ENCODE measurements around the gene CTSA. TPM values are rescaled to one million over a fixed set of nuclear protein-coding genes. Genes with fewer than 3 reads are reported as not detected.
"Not testable (repeated sequence)": the region's sequence is repeated elsewhere in the genome, so short reads cannot be mapped to it uniquely, and the experiment has no call there.

CTSA gene
- total and polyA plus RNA-seq, 4 experiments from 2014 or later, result 102 to 165 (median 123) TPM

- Mint-ChIP-seq H3K36me3 (no peaks in the 10 kb centered on the region), H3K4me3 (no peak overlapping the region), H3K27ac (no peak overlapping the region), H3K4me1 (peaks cover 0 to 4% (median 2%) of the 10 kb centered on the region in 4 donors), H3K9me3 (no peaks in the 10 kb centered on the region), H3K27me3 (peaks cover under 1 to 2% of the 10 kb centered on the region in 2 donors)
- ChIA-PET POLR2A (ENCODE audit: partially characterized antibody) (interaction anchor here (0.7 to 2.5 kb wide), 3 partner anchors 8 to 22 kb away, joined by 3 to 13 read pairs (median 3); partner anchors contain the start of gene PCIF1), CTCF (ENCODE audit: partially characterized antibody) (interaction anchor here (1.0 kb wide), 1 partner anchor 44 kb away, joined by 4 read pairs; no protein-coding TSS in a partner anchor)
- Histone ChIP-seq H3K27me3 (ENCODE audit: insufficient read depth, low read length) (no peaks in the 10 kb centered on the region), H3K4me3 (ENCODE audit: low read length in 2 of 2) (no peak overlapping the region), H3K9me3 (ENCODE audit: control insufficient read depth in 1 of 2, low read length in 2 of 2) (no peaks in the 10 kb centered on the region), H3K27ac (ENCODE audit: low read depth, low read length) (no peak overlapping the region), H3K4me1 (ENCODE audit: insufficient read depth, low read length) (peaks cover 4% of the 10 kb centered on the region), H3K36me3 (ENCODE audit: insufficient read depth, low read length) (no peaks in the 10 kb centered on the region)
- DNase-seq, result no peak
- intact Hi-C loops (cut with micrococcal nuclease), result no loop called here
These were observed 35.6 kb downstream of the CTSA start for GRCh38 chr20:45926731-45927070.

GRCh38 chr20:45927071-45927878 lies 36.1 kb downstream of the CTSA start:
- Histone ChIP-seq H3K36me3 (ENCODE audit: insufficient read depth, low read length) (no peaks in the 10 kb centered on the region), H3K9me3 (ENCODE audit: control insufficient read depth in 1 of 2, low read length in 2 of 2) (no peaks in the 10 kb centered on the region), H3K27me3 (ENCODE audit: insufficient read depth, low read length) (no peaks in the 10 kb centered on the region), H3K4me3 (ENCODE audit: low read length in 2 of 2) (no peak overlapping the region), H3K27ac (ENCODE audit: low read depth, low read length) (no peak overlapping the region), H3K4me1 (ENCODE audit: insufficient read depth, low read length) (peaks cover 4% of the 10 kb centered on the region)
- Mint-ChIP-seq H3K36me3 (no peaks in the 10 kb centered on the region), H3K4me3 (no peak overlapping the region), H3K27ac (peak overlapping the region in 2 of 7 donors; percentile 24 to 68), H3K4me1 (peaks cover 0 to 4% (median 2%) of the 10 kb centered on the region in 4 donors), H3K9me3 (no peaks in the 10 kb centered on the region), H3K27me3 (no peaks in the 10 kb centered on the region)
- intact Hi-C loops (cut with micrococcal nuclease), result no loop called here
- ChIA-PET POLR2A (ENCODE audit: partially characterized antibody) (interaction anchor here (0.7 to 3.2 kb wide), 4 partner anchors 17 to 57 kb away, joined by 3 to 11 read pairs (median 4); partner anchors contain the start of genes CTSA and NEURL2), CTCF (ENCODE audit: partially characterized antibody) (interaction anchor here (1.0 to 1.1 kb wide), 2 partner anchors 43 to 102 kb away, joined by 3 to 4 read pairs; no protein-coding TSS in a partner anchor)
- no peak for DNase-seq

- H3K9me3 Mint-ChIP-seq; H3K9me3 ChIP-seq (ENCODE audit: control insufficient read depth in 1 of 2, low read length in 2 of 2); H3K27ac ChIP-seq (ENCODE audit: low read depth, low read length); H3K27me3 ChIP-seq (ENCODE audit: insufficient read depth, low read length); H3K36me3 ChIP-seq (ENCODE audit: insufficient read depth, low read length); intact Hi-C loops (cut with micrococcal nuclease); H3K4me3 Mint-ChIP-seq; DNase-seq; H3K27me3 Mint-ChIP-seq; H3K4me3 ChIP-seq (ENCODE audit: low read length in 2 of 2): not testable (repeated sequence)
- Mint-ChIP-seq H3K36me3 (peaks cover 0 to 17% of the 10 kb centered on the region in 2 donors), H3K4me1 (peaks cover 9 to 26% (median 17%) of the 10 kb centered on the region in 4 donors), H3K27ac (peak overlapping the region in 1 of 7 donors; percentile 18)
- H3K4me1 ChIP-seq (ENCODE audit: insufficient read depth, low read length), result peaks cover 16% of the 10 kb centered on the region
- CTCF ChIA-PET (ENCODE audit: partially characterized antibody), result interaction anchor here (0.8 kb wide), 1 partner anchor 92 kb away, joined by 8 read pairs; no protein-coding TSS in a partner anchor
- POLR2A ChIA-PET (ENCODE audit: partially characterized antibody), result interaction anchor here (0.7 kb wide), 1 partner anchor 107 kb away, joined by 3 read pairs; no protein-coding TSS in a partner anchor
These were observed 40.5 kb downstream of the CTSA start for GRCh38 chr20:45931680-45932079.

- Mint-ChIP-seq H3K9me3 (no peaks in the 10 kb centered on the region), H3K27ac (peak overlapping the region; percentile 96 to 98 (median 97)), H3K4me1 (peaks cover 13 to 43% (median 29%) of the 10 kb centered on the region in 4 donors), H3K36me3 (peaks cover 13 to 31% of the 10 kb centered on the region in 2 donors), H3K4me3 (peak overlapping the region; percentile 95 to 98 (median 97)), H3K27me3 (no peaks in the 10 kb centered on the region)
- Histone ChIP-seq H3K9me3 (ENCODE audit: control insufficient read depth in 1 of 2, low read length in 2 of 2) (no peaks in the 10 kb centered on the region), H3K27ac (ENCODE audit: low read depth, low read length) (peak overlapping the region; percentile 99), H3K36me3 (ENCODE audit: insufficient read depth, low read length) (peaks cover 19% of the 10 kb centered on the region), H3K4me1 (ENCODE audit: insufficient read depth, low read length) (peaks cover 34% of the 10 kb centered on the region), H3K27me3 (ENCODE audit: insufficient read depth, low read length) (no peaks in the 10 kb centered on the region), H3K4me3 (ENCODE audit: low read length in 2 of 2) (peak overlapping the region; percentile 81 to 83)
- CTCF ChIA-PET (ENCODE audit: partially characterized antibody), result interaction anchor here (0.7 to 8.7 kb wide), 18 partner anchors 9 to 134 kb away, joined by 3 to 91 read pairs (median 4); partner anchors contain the start of genes ACOT8, ZNF335, ZSWIM1 and ZSWIM3
- intact Hi-C loops (cut with micrococcal nuclease), result loop anchor here (1.0 kb wide), 2 partner anchors 39 to 142 kb away; partner anchors contain the start of genes DNTTIP1, WFDC3 and ZNF335
- DNase-seq, result peak; percentile 50 to 70 (median 56)
- POLR2A ChIA-PET (ENCODE audit: partially characterized antibody), result interaction anchor here (0.6 to 7.4 kb wide), 20 partner anchors 8 to 571 kb away, joined by 3 to 245 read pairs (median 16); partner anchors contain the start of genes ACOT8, CTSA, DNTTIP1 and NEURL2
These were observed 42.3 kb downstream of the CTSA start for GRCh38 chr20:45933266-45934045.

GRCh38 chr20:45934046-45934585 lies 43.0 kb downstream of the CTSA start:
- Histone ChIP-seq H3K27ac (ENCODE audit: low read depth, low read length) (peak overlapping the region; percentile 99), H3K27me3 (ENCODE audit: insufficient read depth, low read length) (no peaks in the 10 kb centered on the region), H3K4me3 (ENCODE audit: low read length in 2 of 2) (peak overlapping the region; percentile 81 to 83), H3K36me3 (ENCODE audit: insufficient read depth, low read length) (peaks cover 25% of the 10 kb centered on the region), H3K4me1 (ENCODE audit: insufficient read depth, low read length) (peaks cover 35% of the 10 kb centered on the region), H3K9me3 (ENCODE audit: control insufficient read depth in 1 of 2, low read length in 2 of 2) (no peaks in the 10 kb centered on the region)
- peak overlapping the region; percentile 96 to 98 (median 97) for H3K27ac Mint-ChIP-seq
- peak overlapping the region; percentile 95 to 98 (median 97) for H3K4me3 Mint-ChIP-seq
- peaks cover 15 to 37% of the 10 kb centered on the region in 2 donors for H3K36me3 Mint-ChIP-seq
- peak in 1 of 5 donors; percentile 62 for DNase-seq
- no peaks in the 10 kb centered on the region for H3K27me3 Mint-ChIP-seq
- H3K4me1 Mint-ChIP-seq, result peaks cover 13 to 43% (median 30%) of the 10 kb centered on the region in 4 donors
- ChIA-PET CTCF (ENCODE audit: partially characterized antibody) (interaction anchor here (0.7 to 8.7 kb wide), 16 partner anchors 10 to 135 kb away, joined by 3 to 91 read pairs (median 4); partner anchors contain the start of genes ACOT8, ZNF335, ZSWIM1 and ZSWIM3), POLR2A (ENCODE audit: partially characterized antibody) (interaction anchor here (0.8 to 7.4 kb wide), 33 partner anchors 9 to 571 kb away, joined by 3 to 245 read pairs (median 7); partner anchors contain the start of genes ACOT8, CTSA, DNTTIP1 and ELMO2)
- no peaks in the 10 kb centered on the region for H3K9me3 Mint-ChIP-seq
- intact Hi-C loops (cut with micrococcal nuclease), result loop anchor here (1.0 kb wide), 2 partner anchors 38 to 143 kb away; partner anchors contain the start of genes DNTTIP1, WFDC3 and ZNF335
